HCT116 (cell line): Measurements from ENCODE around the gene ABHD16A. TPM values are rescaled to one million over a fixed set of nuclear protein-coding genes. Genes with fewer than 3 reads are reported as not detected.

Experiments used
- ATAC-seq: fragments of 200-7000 bp; cut with Tn5 transposase; 2 replicates; pipeline ENCODE4 v1.9.1; 2020; ENCODE audit warnings: mild to moderate bottlenecking, moderate library complexity
- BruUV-seq: library from RNA; stranded (reverse); fragments of 400-500 nt; replicated peaks from 2 replicates; lab custom pipeline; 2021; lab: Mats Ljungman, UMichigan
- CTCF ChIA-PET: fragments of 300-600 bp; sonication (Branson Sonifier 250); formaldehyde crosslinking; loops from one replicate; lab custom pipeline; 2021; ENCODE audit warnings: antibody characterized with exemption; lab: Charles Lee
- POLR2A ChIA-PET: fragments of 300-600, 350-600 bp; sonication (Branson Sonifier 250); formaldehyde crosslinking; loops from one replicate; lab custom pipeline; 2021; ENCODE audit warnings: antibody characterized with exemption; lab: Charles Lee
- RAD21 ChIA-PET, 2 experiments: fragments of 300-600 bp; sonication (Branson Sonifier 250); formaldehyde crosslinking; loops; one replicate each; lab custom pipeline; 2023; ENCODE audit warnings: low total read pairs in 2 of 2; ENCODE audit not compliant: uncharacterized antibody in 2 of 2, unreplicated experiment in 2 of 2, low non-redundant PET in 1 of 2; lab: Charles Lee
- DNase-seq: peaks from one replicate; pipeline ENCODE4 v3.0.0-alpha.2; 2010; ENCODE audit warnings: low read depth, low spot score
- H2AFZ ChIP-seq: fragments of 200-600 bp; shearing (Covaris generic), sonication (generic); 2 replicates; pipeline ENCODE4 v1.6.1; 2017; ENCODE audit warnings: low read depth, mixed run types, mixed read lengths, antibody characterized with exemption, low read length; ENCODE audit not compliant: poor library complexity, severe bottlenecking
- H3K27ac ChIP-seq: 2 replicates; pipeline ENCODE4 v1.5.1; 2012; ENCODE audit warnings: low read depth, low read length
- H3K27me3 ChIP-seq: fragments of 200-600 bp; sonication (generic); 2 replicates; pipeline ENCODE4 v1.6.1; 2016; ENCODE audit warnings: mixed run types, low read length, mixed read lengths; ENCODE audit not compliant: insufficient read depth
- H3K36me3 ChIP-seq, 2 experiments: fragments of 200-500 bp in 1 of 2; fragments of 200-600 bp in 1 of 2; sonication (Bioruptor generic) in 1 of 2; sonication (generic) in 1 of 2; 2 replicates each; pipeline versions ENCODE4 v1.5.1 to v1.6.1; 2014 to 2016; ENCODE audit warnings: low read length in 2 of 2, inconsistent platforms in 1 of 2, mixed read lengths in 1 of 2, mixed run types in 1 of 2; ENCODE audit not compliant: insufficient read depth in 2 of 2, control insufficient read depth in 1 of 2
- H3K4me1 ChIP-seq, 2 experiments: fragments of 200-600 bp in 1 of 2; sonication (generic) in 1 of 2; 2 replicates each; pipeline versions ENCODE4 v1.5.1 to v1.6.1; 2012 to 2017; ENCODE audit warnings: low read length in 2 of 2, inconsistent platforms in 1 of 2, mild to moderate bottlenecking in 1 of 2, mixed read lengths in 1 of 2, mixed run types in 1 of 2, moderate library complexity in 1 of 2; ENCODE audit not compliant: insufficient read depth in 2 of 2, control insufficient read depth in 1 of 2
- H3K4me2 ChIP-seq: fragments of 200-600 bp; sonication (generic); 2 replicates; pipeline ENCODE4 v1.6.1; 2017; ENCODE audit warnings: mixed run types, low read length, mixed read lengths
- H3K4me3 ChIP-seq, 2 experiments: fragments of 200-600 bp in 1 of 2; sonication (generic) in 1 of 2; replicated peaks in 1 of 2; 2 replicates each; pipeline ENCODE4 v1.5.1; 2011 to 2016; ENCODE audit warnings: low read length in 2 of 2, control low read depth in 1 of 2, low read depth in 1 of 2, mild to moderate bottlenecking in 1 of 2, mixed read lengths in 1 of 2, mixed run types in 1 of 2
- H3K79me2 ChIP-seq: fragments of 200-600 bp; sonication (generic); 2 replicates; pipeline ENCODE4 v1.6.1; 2017; ENCODE audit warnings: mild to moderate bottlenecking, mixed run types, low read length, moderate library complexity, mixed read lengths; ENCODE audit not compliant: insufficient read depth
- H3K9ac ChIP-seq: fragments of 200-600 bp; sonication (generic); 2 replicates; pipeline ENCODE4 v1.6.1; 2016; ENCODE audit warnings: low read length, mixed read lengths
- H3K9me2 ChIP-seq: fragments of 200-600 bp; sonication (generic), shearing (Covaris generic); 2 replicates; pipeline ENCODE4 v1.6.1; 2017; ENCODE audit warnings: mixed run types, mild to moderate bottlenecking, moderate library complexity; ENCODE audit not compliant: insufficient read depth
- H3K9me3 ChIP-seq, 2 experiments: fragments of 200-500 bp in 1 of 2; fragments of 200-600 bp in 1 of 2; sonication (Bioruptor generic) in 1 of 2; sonication (generic) in 1 of 2; 2 replicates each; pipeline ENCODE4 v1.6.1; 2014 to 2017; ENCODE audit warnings: low read length in 2 of 2, mixed read lengths in 2 of 2, inconsistent platforms in 1 of 2, low read depth in 1 of 2, mild to moderate bottlenecking in 1 of 2, mixed run types in 1 of 2, moderate library complexity in 1 of 2; ENCODE audit not compliant: control insufficient read depth in 1 of 2, insufficient read depth in 1 of 2
- H4K20me1 ChIP-seq: fragments of 200-600 bp; sonication (generic), shearing (Covaris generic); 2 replicates; pipeline ENCODE4 v1.6.1; 2017; ENCODE audit warnings: mixed run types, mild to moderate bottlenecking, moderate library complexity; ENCODE audit not compliant: insufficient read depth
- CBX3 ChIP-seq: IDR thresholded peaks from 2 replicates; pipeline ENCODE4 v1.6.1; 2012; ENCODE audit warnings: low read depth
- CEBPB ChIP-seq: IDR thresholded peaks from 2 replicates; pipeline ENCODE4 v1.6.1; 2012; ENCODE audit warnings: low read depth
- EGR1 ChIP-seq: IDR thresholded peaks from 2 replicates; pipeline ENCODE4 v1.6.1; 2012; ENCODE audit warnings: low read depth
- ELF1 ChIP-seq: IDR thresholded peaks from 2 replicates; pipeline ENCODE4 v1.6.1; 2012; ENCODE audit warnings: low read depth, borderline replicate concordance
- EZH2phosphoT487 ChIP-seq: fragments of 200-600 bp; IDR thresholded peaks from 2 replicates; pipeline ENCODE4 v1.6.1; 2018; ENCODE audit warnings: antibody characterized with exemption, borderline replicate concordance
- FOSL1 ChIP-seq: IDR thresholded peaks from 2 replicates; pipeline ENCODE4 v1.6.1; 2012; ENCODE audit warnings: low read depth
- SRF ChIP-seq: IDR thresholded peaks from 2 replicates; pipeline ENCODE4 v1.6.1; 2012; ENCODE audit warnings: low read depth
- TCF7L2 ChIP-seq: IDR thresholded peaks from 2 replicates; pipeline ENCODE4 v1.7.0; 2011; ENCODE audit warnings: borderline replicate concordance, inconsistent platforms; ENCODE audit not compliant: insufficient read depth, insufficient read length; ENCODE audit errors: extremely low read depth
- ZNF274 ChIP-seq: fragments of 200-500 bp; sonication (Bioruptor generic); IDR thresholded peaks from 2 replicates; pipeline ENCODE4 v1.6.1; 2014; ENCODE audit warnings: mild to moderate bottlenecking, low read depth, low read length, inconsistent platforms
- intact Hi-C: fragments of 100-400 bp; cut with micrococcal nuclease; formaldehyde crosslinking; loops from 2 replicates; pipeline ENCODE4 v1.10.0; 2022
- total RNA-seq: library from RNA; stranded (reverse); gene quantifications from one replicate; pipeline ENCODE4 v1.2.1, GENCODE V29; 2021; ENCODE audit not compliant: unreplicated experiment

Gene ABHD16A
- total RNA-seq, 1 experiment from 2014 or later = 32.4 TPM

DNA sequence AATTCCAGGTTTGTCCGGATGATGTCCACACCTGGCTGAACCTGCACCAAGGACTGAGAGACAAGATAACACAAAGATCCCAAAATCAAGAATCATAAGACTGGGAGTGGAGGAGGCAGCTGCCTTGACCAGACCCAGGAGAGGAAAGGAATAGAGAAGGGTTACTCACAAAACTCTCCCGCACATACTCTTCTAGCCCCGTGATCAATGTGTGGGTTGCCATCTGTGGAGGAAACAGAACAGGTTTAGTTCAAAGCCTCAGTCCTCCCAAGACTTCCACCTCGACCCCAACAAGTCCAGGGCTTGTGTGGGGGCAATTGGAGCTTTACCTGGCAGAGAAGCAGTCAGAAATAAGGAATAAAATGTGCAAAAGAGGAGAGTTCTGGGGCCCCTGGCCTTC lies 61.8 kb downstream of the ABHD16A start:
- no peak for ATAC-seq
- Histone ChIP-seq H3K4me1 (no peaks in the 10 kb centered on the region), H3K79me2 (peaks cover 4% of the 10 kb centered on the region; the same call in 1 of the 2 replicates), H3K36me3 (peaks cover 46 to 53% of the 10 kb centered on the region in 2 experiments; a peak in 3 of 4 replicates), H2AFZ (no peak overlapping the region), H3K9ac (no peak overlapping the region), H3K27ac (no peak overlapping the region), H3K9me2 (no peaks in the 10 kb centered on the region), H3K4me3 (no peak overlapping the region), H3K27me3 (no peaks in the 10 kb centered on the region), H4K20me1 (no peaks in the 10 kb centered on the region), H3K4me2 (no peak overlapping the region), H3K9me3 (no peaks in the 10 kb centered on the region)
- DNase-seq = no peak
- ChIA-PET POLR2A (no interaction called here), CTCF (no interaction called here), RAD21 (no interaction called here)
- intact Hi-C loops = no loop called here
- no TSS peak for BruUV-seq
- TF ChIP-seq ZNF274 (no peak), CBX3 (no peak), TCF7L2 (no peak)

DNA sequence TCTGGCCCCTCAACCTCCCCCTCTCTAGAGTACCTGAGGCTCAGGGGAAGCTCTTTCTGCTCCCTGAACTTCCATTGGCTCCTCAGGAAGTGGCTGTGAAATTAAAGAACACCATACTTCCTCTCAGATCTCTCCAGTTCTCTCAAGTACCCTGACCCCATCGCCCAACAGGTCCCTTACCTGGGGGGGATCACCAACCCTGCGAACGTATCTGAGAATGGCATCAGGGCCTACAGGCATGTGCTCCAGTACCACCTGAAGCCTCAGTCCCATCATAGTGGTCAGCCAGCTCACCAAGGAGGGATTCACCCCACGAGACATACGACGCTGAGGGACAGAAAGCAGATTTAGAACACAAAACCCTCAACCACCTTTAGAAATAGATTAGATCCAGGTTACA lies 62.5 kb downstream of the ABHD16A start:
- BruUV-seq = TSS peak; percentile 66
- H3K9ac ChIP-seq = no peak overlapping the region
- H4K20me1 ChIP-seq = no peaks in the 10 kb centered on the region
- no peak overlapping the region for H3K27ac ChIP-seq
- intact Hi-C loops = no loop called here
- POLR2A ChIA-PET = no interaction called here
- no peaks in the 10 kb centered on the region for H3K9me3 ChIP-seq
- H3K9me2 ChIP-seq = no peaks in the 10 kb centered on the region
- no peaks in the 10 kb centered on the region for H3K4me1 ChIP-seq
- H3K4me3 ChIP-seq = no peak overlapping the region
- DNase-seq (no peak), ATAC-seq (no peak)
- no peak overlapping the region for H2AFZ ChIP-seq
- H3K4me2 ChIP-seq = no peak overlapping the region
- RAD21 ChIA-PET = no interaction called here
- TF ChIP-seq CEBPB (no peak), EZH2phosphoT487 (no peak), CBX3 (no peak), FOSL1 (no peak), SRF (no peak), ELF1 (no peak), EGR1 (no peak)
- peaks cover 4% of the 10 kb centered on the region; the same call in 1 of the 2 replicates for H3K79me2 ChIP-seq
- no peaks in the 10 kb centered on the region for H3K27me3 ChIP-seq
- peaks cover 51 to 57% of the 10 kb centered on the region in 2 experiments; a peak in 3 of 4 replicates for H3K36me3 ChIP-seq
- CTCF ChIA-PET = no interaction called here
